WERI-Rb-1 (cell line): ENCODE measurements around the gene PHF19.

Experiments
- DNase-seq: peaks from one replicate; pipeline ENCODE4 v3.0.0-alpha.2; 2020
- H3K27ac ChIP-seq: fragments of 250-450 bp; sonication (Bioruptor Pico); 2 replicates; pipeline ENCODE4 v1.5.1; 2020; ENCODE audit warnings: mild to moderate bottlenecking, moderate library complexity
- H3K27me3 ChIP-seq: fragments of 250-450 bp; sonication (Bioruptor Pico); 2 replicates; pipeline ENCODE4 v1.5.1; 2021; ENCODE audit warnings: mild to moderate bottlenecking, low read depth, moderate library complexity; ENCODE audit not compliant: insufficient read depth, severe bottlenecking
- H3K36me3 ChIP-seq: fragments of 250-450 bp; sonication (Bioruptor Pico); 2 replicates; pipeline ENCODE4 v1.5.1; 2020; ENCODE audit warnings: mild to moderate bottlenecking, moderate library complexity
- H3K4me3 ChIP-seq: 2 replicates; pipeline ENCODE4 v1.5.1; 2011; ENCODE audit warnings: low read depth, mild to moderate bottlenecking, control low read depth, low read length
- H3K9me3 ChIP-seq: fragments of 250-450 bp; sonication (Bioruptor Pico); 2 replicates; pipeline ENCODE4 v1.5.1; 2021; ENCODE audit warnings: mild to moderate bottlenecking, moderate library complexity; ENCODE audit not compliant: severe bottlenecking
- CTCF ChIP-seq: IDR thresholded peaks from 2 replicates; pipeline ENCODE4 v1.5.1; 2011; ENCODE audit warnings: low read depth, mild to moderate bottlenecking, control low read depth, inconsistent platforms, low read length

Gene PHF19

GRCh38 chr9:120922404-120923195 is 45.6 kb upstream of the PHF19 start:
- no peak for TF ChIP-seq CTCF
- no peaks in the 10 kb centered on the region for H3K27me3 ChIP-seq
- no peaks in the 10 kb centered on the region for H3K9me3 ChIP-seq
- H3K27ac ChIP-seq, result peak overlapping the region; percentile 90
- H3K4me3 ChIP-seq, result no peak overlapping the region
- no peaks in the 10 kb centered on the region for H3K36me3 ChIP-seq
- no peak for DNase-seq

GRCh38 chr9:120921661-120922181 is 44.7 kb upstream of the PHF19 start:
- Histone ChIP-seq H3K27ac (peak overlapping the region; percentile 90), H3K27me3 (no peaks in the 10 kb centered on the region), H3K9me3 (no peaks in the 10 kb centered on the region), H3K36me3 (no peaks in the 10 kb centered on the region), H3K4me3 (no peak overlapping the region)
- peak; percentile 50 for TF ChIP-seq CTCF
- DNase-seq, result peak; percentile 79

GRCh38 chr9:120920806-120921178 is 43.8 kb upstream of the PHF19 start:
- DNase-seq, result peak; percentile 93
- Histone ChIP-seq H3K27ac (peak overlapping the region; percentile 90), H3K36me3 (no peaks in the 10 kb centered on the region), H3K9me3 (no peaks in the 10 kb centered on the region), H3K27me3 (no peaks in the 10 kb centered on the region), H3K4me3 (no peak overlapping the region)
- no peak for TF ChIP-seq CTCF

GRCh38 chr9:120919843-120920805 is 43.1 kb upstream of the PHF19 start:
- Histone ChIP-seq H3K36me3 (no peaks in the 10 kb centered on the region), H3K9me3 (no peaks in the 10 kb centered on the region), H3K4me3 (no peak overlapping the region), H3K27me3 (no peaks in the 10 kb centered on the region), H3K27ac (peak overlapping the region; percentile 92)
- DNase-seq, result peak; percentile 99
- no peak for TF ChIP-seq CTCF

- Histone ChIP-seq H3K27ac (peak overlapping the region; percentile 92), H3K27me3 (no peaks in the 10 kb centered on the region), H3K4me3 (no peak overlapping the region), H3K36me3 (no peaks in the 10 kb centered on the region), H3K9me3 (no peaks in the 10 kb centered on the region)
- no peak for TF ChIP-seq CTCF
- DNase-seq, result no peak
These were observed 42.2 kb upstream of the PHF19 start for GRCh38 chr9:120918931-120919842.
